Neural cell (in vitro differentiated cells): ENCODE results near the gene OPN4. TPM values are rescaled to one million over a fixed set of nuclear protein-coding genes. Genes with fewer than 3 reads are reported as not detected.

Experiments
- H2AFZ ChIP-seq: fragments of 200-600, 300-800 bp; sonication (generic), shearing (Covaris generic); 2 replicates; pipeline ENCODE4 v1.6.0; 2014; ENCODE audit warnings: low read depth, mild to moderate bottlenecking, antibody characterized with exemption, low read length, moderate library complexity
- H3F3A ChIP-seq: fragments of 200-600 bp; shearing (Covaris generic); 2 replicates; pipeline ENCODE4 v1.6.1; 2016; ENCODE audit warnings: mild to moderate bottlenecking, moderate library complexity, mixed read lengths, antibody characterized with exemption, low read length; ENCODE audit not compliant: insufficient read depth, poor library complexity, severe bottlenecking
- H3K27ac ChIP-seq: fragments of 200-600, 300-800 bp; sonication (generic), shearing (Covaris generic); 2 replicates; pipeline ENCODE4 v1.5.1; 2014; ENCODE audit warnings: mild to moderate bottlenecking, low read length, moderate library complexity
- H3K27me3 ChIP-seq: fragments of 300-800, 200-600 bp; sonication (generic), shearing (Covaris generic); 2 replicates; pipeline ENCODE4 v1.6.0; 2014; ENCODE audit warnings: mild to moderate bottlenecking, low read depth, low read length, moderate library complexity; ENCODE audit not compliant: insufficient read depth
- H3K36me3 ChIP-seq: fragments of 300-800, 200-600 bp; sonication (generic), shearing (Covaris generic); 2 replicates; pipeline ENCODE4 v1.5.1; 2014; ENCODE audit warnings: mild to moderate bottlenecking, antibody characterized with exemption, low read length, moderate library complexity; ENCODE audit not compliant: insufficient read depth
- H3K4me2 ChIP-seq: fragments of 300-800, 200-600 bp; sonication (generic), shearing (Covaris generic); 2 replicates; pipeline ENCODE4 v1.6.0; 2014; ENCODE audit warnings: mild to moderate bottlenecking, low read length
- H3K4me3 ChIP-seq: fragments of 300-800, 200-600 bp; sonication (generic), shearing (Covaris generic); 2 replicates; pipeline ENCODE4 v1.5.1; 2014; ENCODE audit warnings: mild to moderate bottlenecking, low read length, moderate library complexity
- H3K79me2 ChIP-seq: fragments of 200-600 bp; shearing (Covaris generic); replicated peaks from 2 replicates; pipeline ENCODE4 v1.6.0; 2014; ENCODE audit warnings: mild to moderate bottlenecking, low read length, moderate library complexity; ENCODE audit not compliant: insufficient read depth
- H3K9ac ChIP-seq: fragments of 300-800, 200-600 bp; sonication (generic), shearing (Covaris generic); 2 replicates; pipeline ENCODE4 v1.6.1; 2016; ENCODE audit warnings: mild to moderate bottlenecking, low read length, mixed read lengths
- H3K9me2 ChIP-seq: fragments of 200-600 bp; shearing (Covaris generic); 2 replicates; pipeline ENCODE4 v1.6.1; 2016; ENCODE audit warnings: mild to moderate bottlenecking, low read length, mixed read lengths; ENCODE audit not compliant: insufficient read depth
- H3K9me3 ChIP-seq: fragments of 200-600, 300-800 bp; sonication (generic), shearing (Covaris generic); 2 replicates; pipeline ENCODE4 v1.6.1; 2016; ENCODE audit warnings: mild to moderate bottlenecking, mixed run types, low read length, moderate library complexity, mixed read lengths
- H4K20me1 ChIP-seq: fragments of 200-600 bp; shearing (Covaris generic); 2 replicates; pipeline ENCODE4 v1.6.1; 2016; ENCODE audit warnings: mild to moderate bottlenecking, mixed run types; ENCODE audit not compliant: insufficient read depth
- EP300 ChIP-seq: fragments of 450-650 bp; conservative IDR thresholded peaks from 2 replicates; pipeline ENCODE4 v1.6.1; 2014; ENCODE audit warnings: antibody characterized with exemption, mild to moderate bottlenecking, moderate library complexity; ENCODE audit not compliant: poor library complexity, severe bottlenecking
- EZH2 ChIP-seq: fragments of 200-600, 300-800 bp; shearing (Covaris generic), sonication (generic); IDR thresholded peaks from 2 replicates; pipeline ENCODE4 v1.6.1; 2014; ENCODE audit warnings: antibody characterized with exemption, low read length, borderline replicate concordance, mild to moderate bottlenecking; ENCODE audit not compliant: insufficient read depth, poor library complexity, severe bottlenecking
- MXI1 ChIP-seq: fragments of 450-650 bp; conservative IDR thresholded peaks from 2 replicates; pipeline ENCODE4 v1.6.1; 2014; ENCODE audit warnings: antibody characterized with exemption, mild to moderate bottlenecking; ENCODE audit not compliant: poor library complexity, severe bottlenecking
- POLR2AphosphoS5 ChIP-seq: IDR thresholded peaks from 2 replicates; pipeline ENCODE4 v1.6.1; 2012
- RAD21 ChIP-seq: fragments of 450-650 bp; conservative IDR thresholded peaks from 2 replicates; pipeline ENCODE4 v1.6.1; 2014; ENCODE audit warnings: antibody characterized with exemption, mild to moderate bottlenecking, moderate library complexity
- REST ChIP-seq: IDR thresholded peaks from 2 replicates; pipeline ENCODE4 v1.6.1; 2012; ENCODE audit warnings: borderline replicate concordance
- SMC3 ChIP-seq: fragments of 450-650 bp; conservative IDR thresholded peaks from 2 replicates; pipeline ENCODE4 v1.6.1; 2014; ENCODE audit warnings: antibody characterized with exemption, mild to moderate bottlenecking, moderate library complexity; ENCODE audit not compliant: poor library complexity
- TAF1 ChIP-seq: IDR thresholded peaks from 2 replicates; pipeline ENCODE4 v1.6.1; 2012; ENCODE audit warnings: low read depth
- polyA plus RNA-seq: library from polyadenylated mRNA; depleted of rRNA; stranded (reverse); fragments of >200 nt; gene quantifications from 2 replicates; pipeline ENCODE4 v1.2.3, GENCODE V29; 2014
- TF ChIP-seq, protein P1 (sequence below): fragments of 450-650 bp; IDR thresholded peaks from 2 replicates; pipeline ENCODE4 v1.5.1; 2014; ENCODE audit warnings: antibody characterized with exemption, mild to moderate bottlenecking, moderate library complexity; ENCODE audit not compliant: poor library complexity, severe bottlenecking

Gene OPN4
- polyA plus RNA-seq, 1 donor from 2014 or later, result not detected

DNA sequence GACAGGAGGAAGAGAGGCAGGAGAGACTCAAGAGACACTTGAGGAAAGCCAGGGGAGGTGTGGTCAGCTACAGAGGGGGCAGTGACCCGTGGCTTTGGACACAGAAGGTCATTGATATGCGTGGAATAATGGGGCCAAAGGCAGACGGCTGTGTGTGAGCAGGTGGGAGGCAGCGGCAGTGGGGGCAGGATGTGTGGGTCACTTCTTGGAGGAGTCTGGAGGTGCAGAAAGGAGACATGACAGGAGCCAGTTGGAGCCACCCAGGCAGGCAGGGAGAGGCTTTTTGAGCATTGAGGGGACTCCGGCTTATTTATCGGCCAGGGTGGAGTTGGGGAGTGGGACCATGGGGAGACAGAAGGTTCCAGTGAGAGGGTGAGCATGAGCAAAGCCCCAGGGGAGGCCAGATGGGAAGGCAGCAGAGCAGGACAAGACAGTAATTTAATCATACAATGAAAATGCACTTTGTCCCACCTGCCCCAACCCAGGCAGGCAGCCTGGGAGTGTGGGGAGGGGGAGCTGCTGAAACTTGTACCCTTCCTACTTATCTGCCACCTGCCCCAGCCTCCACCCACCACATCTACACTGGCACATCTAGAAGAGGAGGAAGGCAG is 19.0 kb downstream of the OPN4 start:
- Histone ChIP-seq H3K9ac (no peak overlapping the region), H3F3A (no peaks in the 10 kb centered on the region), H3K27ac (no peak overlapping the region), H4K20me1 (no peaks in the 10 kb centered on the region), H3K4me3 (no peak overlapping the region), H3K36me3 (no peaks in the 10 kb centered on the region), H3K27me3 (no peaks in the 10 kb centered on the region), H3K4me2 (no peak overlapping the region), H3K9me3 (no peaks in the 10 kb centered on the region), H3K9me2 (no peaks in the 10 kb centered on the region), H2AFZ (no peak overlapping the region), H3K79me2 (no peaks in the 10 kb centered on the region)
- no peak for TF ChIP-seq EP300
- TF ChIP-seq, protein P1, sequence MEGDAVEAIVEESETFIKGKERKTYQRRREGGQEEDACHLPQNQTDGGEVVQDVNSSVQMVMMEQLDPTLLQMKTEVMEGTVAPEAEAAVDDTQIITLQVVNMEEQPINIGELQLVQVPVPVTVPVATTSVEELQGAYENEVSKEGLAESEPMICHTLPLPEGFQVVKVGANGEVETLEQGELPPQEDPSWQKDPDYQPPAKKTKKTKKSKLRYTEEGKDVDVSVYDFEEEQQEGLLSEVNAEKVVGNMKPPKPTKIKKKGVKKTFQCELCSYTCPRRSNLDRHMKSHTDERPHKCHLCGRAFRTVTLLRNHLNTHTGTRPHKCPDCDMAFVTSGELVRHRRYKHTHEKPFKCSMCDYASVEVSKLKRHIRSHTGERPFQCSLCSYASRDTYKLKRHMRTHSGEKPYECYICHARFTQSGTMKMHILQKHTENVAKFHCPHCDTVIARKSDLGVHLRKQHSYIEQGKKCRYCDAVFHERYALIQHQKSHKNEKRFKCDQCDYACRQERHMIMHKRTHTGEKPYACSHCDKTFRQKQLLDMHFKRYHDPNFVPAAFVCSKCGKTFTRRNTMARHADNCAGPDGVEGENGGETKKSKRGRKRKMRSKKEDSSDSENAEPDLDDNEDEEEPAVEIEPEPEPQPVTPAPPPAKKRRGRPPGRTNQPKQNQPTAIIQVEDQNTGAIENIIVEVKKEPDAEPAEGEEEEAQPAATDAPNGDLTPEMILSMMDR, result no peak
- no peak for TF ChIP-seq MXI1
- no peak for TF ChIP-seq TAF1

- H2AFZ ChIP-seq, result no peak overlapping the region
- no peaks in the 10 kb centered on the region for H3F3A ChIP-seq
- no peak overlapping the region for H3K4me2 ChIP-seq
- no peaks in the 10 kb centered on the region for H3K9me2 ChIP-seq
- no peak overlapping the region for H3K9ac ChIP-seq
- no peak overlapping the region for H3K27ac ChIP-seq
- TF ChIP-seq EP300 (no peak), POLR2AphosphoS5 (no peak), EZH2 (no peak), SMC3 (no peak), MXI1 (no peak), REST (no peak), RAD21 (no peak)
- TF ChIP-seq, protein P1, result no peak
- H3K27me3 ChIP-seq, result no peaks in the 10 kb centered on the region
- H3K79me2 ChIP-seq, result no peaks in the 10 kb centered on the region
- no peaks in the 10 kb centered on the region for H4K20me1 ChIP-seq
- no peaks in the 10 kb centered on the region for H3K36me3 ChIP-seq
- H3K9me3 ChIP-seq, result no peaks in the 10 kb centered on the region
- H3K4me3 ChIP-seq, result no peak overlapping the region
Observed at GRCh38 chr10:86673827-86674581, 19.7 kb downstream of the OPN4 start.
